Raji (cell line): ENCODE data around the gene OR4K1.

Source experiments
- POLR2A ChIP-seq: IDR thresholded peaks from 2 replicates; pipeline ENCODE4 v1.6.1; 2011; ENCODE audit warnings: low read depth, low read length, control low read depth; ENCODE audit not compliant: insufficient read depth

Gene OR4K1, protein sequence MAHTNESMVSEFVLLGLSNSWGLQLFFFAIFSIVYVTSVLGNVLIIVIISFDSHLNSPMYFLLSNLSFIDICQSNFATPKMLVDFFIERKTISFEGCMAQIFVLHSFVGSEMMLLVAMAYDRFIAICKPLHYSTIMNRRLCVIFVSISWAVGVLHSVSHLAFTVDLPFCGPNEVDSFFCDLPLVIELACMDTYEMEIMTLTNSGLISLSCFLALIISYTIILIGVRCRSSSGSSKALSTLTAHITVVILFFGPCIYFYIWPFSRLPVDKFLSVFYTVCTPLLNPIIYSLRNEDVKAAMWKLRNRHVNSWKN

GRCh38 chr14:19930617-19931016 is at the start of gene OR4K1:
Gene OR4K1, plus strand, starts transcription at chr14:19930917. Its CDS starts 4,750 bp downstream, at chr14:19935667.
- TF ChIP-seq POLR2A, result no peak

GRCh38 chr14:19895282-19895681 is 35.4 kb upstream of the OR4K1 start:
- no peak for TF ChIP-seq POLR2A

- TF ChIP-seq POLR2A, result no peak
These were observed 29.7 kb upstream of the OR4K1 start for GRCh38 chr14:19900999-19901398.

DNA sequence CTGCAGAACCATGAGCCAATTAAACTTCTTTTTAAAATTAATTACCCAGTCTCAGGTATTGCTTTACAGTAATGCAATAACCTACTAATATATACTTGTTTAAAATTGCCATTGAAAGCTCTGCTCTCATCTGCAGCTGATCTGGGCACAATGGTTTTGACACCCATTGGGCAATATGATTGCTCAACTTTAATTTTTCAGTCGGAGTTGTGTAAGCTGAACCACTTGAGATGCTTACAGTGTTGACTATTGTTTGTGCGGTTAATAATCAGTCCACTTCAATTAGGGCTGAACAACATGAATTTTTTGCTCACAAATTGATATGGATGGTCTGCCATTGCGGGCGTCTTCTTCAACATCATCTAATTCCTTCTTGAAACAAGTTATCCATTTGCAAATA is 28.3 kb upstream of the OR4K1 start:
- no peak for TF ChIP-seq POLR2A

DNA sequence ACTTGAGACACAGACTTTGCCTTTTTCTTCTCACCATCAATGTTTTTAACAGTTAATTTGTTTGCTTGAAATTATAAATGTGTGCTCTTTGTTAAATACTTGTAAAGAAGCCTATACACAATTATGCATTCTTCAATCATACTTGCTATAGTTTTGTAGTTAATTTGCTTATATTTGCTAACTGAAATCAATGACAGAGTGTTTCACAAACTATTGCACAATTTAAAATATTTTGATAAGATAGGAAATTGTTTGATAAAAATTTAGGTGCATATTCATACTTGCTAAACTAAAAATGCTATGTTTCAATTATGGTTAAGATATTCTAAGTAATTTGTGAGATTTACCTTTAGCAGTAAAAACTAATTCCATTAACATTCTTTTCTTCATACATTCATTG is 24.1 kb upstream of the OR4K1 start:
- TF ChIP-seq POLR2A, result no peak

GRCh38 chr14:19911114-19911513 is 19.6 kb upstream of the OR4K1 start:
- TF ChIP-seq POLR2A, result no peak

DNA sequence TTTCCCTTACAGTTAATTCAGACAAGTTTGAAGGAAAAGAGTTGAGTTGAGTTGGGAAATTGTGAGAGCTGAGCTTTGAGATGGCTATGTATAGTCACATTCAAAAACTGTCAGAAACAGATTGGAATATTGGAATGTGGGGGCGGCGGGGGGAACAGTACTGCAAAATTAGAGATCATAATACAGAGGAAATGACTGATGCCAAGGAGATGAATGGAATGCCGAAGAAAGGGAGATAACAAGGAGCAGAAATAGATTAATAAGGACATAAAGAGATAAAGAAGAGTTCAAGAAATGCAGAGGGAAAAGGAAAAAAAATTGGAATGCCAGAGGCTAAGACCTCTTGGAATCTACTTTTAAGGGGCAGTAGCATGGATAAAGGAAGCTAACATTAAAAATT is 13.5 kb upstream of the OR4K1 start:
- no peak for TF ChIP-seq POLR2A

- TF ChIP-seq POLR2A, result no peak
These were observed 12.7 kb upstream of the OR4K1 start for GRCh38 chr14:19917955-19918518.

- no peak for TF ChIP-seq POLR2A
These were observed 12.0 kb upstream of the OR4K1 start for GRCh38 chr14:19918553-19919264.

DNA sequence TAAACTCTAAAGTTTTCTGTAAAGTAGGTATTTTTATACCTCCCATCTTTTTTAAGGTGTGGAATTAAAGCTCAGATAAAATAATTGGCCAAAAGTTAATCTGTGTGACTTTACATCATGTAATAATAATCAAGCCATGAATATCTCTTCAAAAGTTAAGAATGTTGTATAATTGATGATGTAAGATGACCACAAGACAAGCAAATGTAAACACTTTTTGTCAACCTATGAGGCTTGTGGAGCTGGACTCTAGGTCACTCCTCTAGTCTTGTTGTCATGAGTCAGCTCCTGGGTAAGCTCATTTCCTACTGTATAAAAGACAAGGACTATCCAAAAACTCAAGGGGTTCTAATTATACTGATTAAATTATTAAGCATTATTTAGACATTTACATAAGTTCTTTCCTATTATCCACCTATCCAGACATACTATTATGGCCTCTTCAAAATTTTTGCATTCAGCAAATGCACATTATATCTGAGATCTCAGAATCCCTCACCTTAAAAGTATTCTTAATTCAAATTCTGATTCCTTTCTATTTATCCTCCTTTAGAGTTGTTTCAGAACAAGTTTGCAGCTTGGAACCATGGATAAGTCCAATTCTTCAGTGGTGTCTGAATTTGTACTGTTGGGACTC is 10.6 kb upstream of the OR4K1 start, which contains the start of gene OR4K5:
Gene OR4K5 (plus strand): TSS at position 587 of the 637 bp plus-strand sequence. CDS start 0 bp downstream, at position 587.
- no peak for TF ChIP-seq POLR2A

GRCh38 chr14:19941668-19942067 is 11.0 kb downstream of the OR4K1 start:
- TF ChIP-seq POLR2A, result no peak

- TF ChIP-seq POLR2A, result no peak
These were observed 16.8 kb downstream of the OR4K1 start for GRCh38 chr14:19947413-19948090.

DNA sequence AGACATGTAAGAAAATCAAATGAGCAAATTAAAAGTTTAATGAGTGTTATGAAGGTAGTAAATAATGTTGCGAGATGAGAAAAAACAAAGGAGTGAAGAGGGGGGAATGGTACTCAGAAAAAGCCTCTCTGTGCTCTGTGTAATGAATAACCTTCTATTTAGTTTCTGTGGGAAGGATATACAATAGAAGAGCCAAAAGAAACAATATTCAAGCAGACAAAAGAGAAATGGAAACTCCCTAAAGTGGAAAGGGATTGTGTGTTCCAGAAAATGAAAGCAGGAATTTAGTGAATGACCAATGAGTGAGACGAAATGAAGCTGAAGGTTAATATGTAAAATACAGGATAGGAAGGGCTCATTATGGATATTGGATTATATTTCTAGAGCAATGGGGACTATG is 18.5 kb downstream of the OR4K1 start:
- no peak for TF ChIP-seq POLR2A

GRCh38 chr14:19974844-19975243 is 44.1 kb downstream of the OR4K1 start:
- TF ChIP-seq POLR2A, result no peak

DNA sequence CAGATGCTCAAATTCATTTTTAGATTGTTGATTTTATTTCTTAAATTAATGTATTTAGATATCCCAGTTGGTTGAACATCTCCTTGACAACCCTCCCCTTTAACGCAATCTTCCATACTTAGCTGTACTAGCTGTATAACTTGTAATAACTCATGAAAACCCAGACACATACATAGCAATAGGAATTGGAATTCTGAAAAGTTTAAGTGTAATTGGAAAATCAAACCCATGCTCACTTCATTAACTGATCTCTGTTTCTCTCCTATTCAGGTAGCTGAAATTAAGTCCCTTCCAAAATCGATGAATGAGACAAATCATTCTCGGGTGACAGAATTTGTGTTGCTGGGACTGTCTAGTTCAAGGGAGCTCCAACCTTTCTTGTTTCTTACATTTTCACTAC is 44.6 kb downstream of the OR4K1 start, which contains the start of gene OR4K15:
Gene OR4K15 (plus strand): TSS at position 301 of the 400 bp plus-strand sequence. CDS start 0 bp downstream, at position 301.
- TF ChIP-seq POLR2A, result no peak
